Transverse colon (tissue), 3 donors: ENCODE data around the gene RCAN3.

Source experiments
- EP300 ChIP-seq: sonication (generic); formaldehyde crosslinking; IDR thresholded peaks from one replicate; pipeline ENCODE4 v1.6.1; 2017; ENCODE audit warnings: antibody characterized with exemption, low read depth
- POLR2A ChIP-seq: fragments of 450-650 bp; IDR thresholded peaks from one replicate; pipeline ENCODE4 v1.6.1; 2016; ENCODE audit warnings: antibody characterized with exemption, mild to moderate bottlenecking, moderate library complexity
- TF ChIP-seq, protein P1 (sequence below), 5 experiments: fragments of 200-600 bp in 3 of 5; fragments of 450-650 bp in 2 of 5; sonication (generic) in 3 of 5; IDR thresholded peaks; 1 replicate in 2 of 5; 2 replicates in 3 of 5; pipeline ENCODE4 v1.5.1; 2016 to 2017; ENCODE audit warnings: antibody characterized with exemption in 5 of 5, inconsistent platforms in 3 of 5, mild to moderate bottlenecking in 2 of 5, moderate library complexity in 1 of 5

DNA sequence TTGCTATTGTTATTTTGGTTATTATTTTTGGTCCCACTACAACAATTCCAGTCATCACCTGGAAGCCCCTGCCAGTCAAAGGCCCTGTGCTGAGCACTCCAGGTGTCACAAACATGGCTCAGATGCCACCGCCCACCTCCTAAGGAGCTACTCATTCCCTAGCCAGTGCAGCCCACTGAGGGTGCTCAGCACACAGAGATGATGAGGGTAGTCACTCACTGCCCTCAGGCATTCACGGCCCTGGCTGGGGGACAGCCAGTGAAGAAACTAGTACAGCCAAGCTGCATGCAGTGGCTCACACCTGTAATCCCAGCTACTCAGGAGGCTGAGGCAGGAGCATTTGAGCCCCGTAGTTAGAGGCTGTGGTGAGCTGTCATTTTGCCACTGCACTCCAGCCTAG is 44.8 kb upstream of the RCAN3 start:
- TF ChIP-seq POLR2A: no peak
- TF ChIP-seq, protein P1, sequence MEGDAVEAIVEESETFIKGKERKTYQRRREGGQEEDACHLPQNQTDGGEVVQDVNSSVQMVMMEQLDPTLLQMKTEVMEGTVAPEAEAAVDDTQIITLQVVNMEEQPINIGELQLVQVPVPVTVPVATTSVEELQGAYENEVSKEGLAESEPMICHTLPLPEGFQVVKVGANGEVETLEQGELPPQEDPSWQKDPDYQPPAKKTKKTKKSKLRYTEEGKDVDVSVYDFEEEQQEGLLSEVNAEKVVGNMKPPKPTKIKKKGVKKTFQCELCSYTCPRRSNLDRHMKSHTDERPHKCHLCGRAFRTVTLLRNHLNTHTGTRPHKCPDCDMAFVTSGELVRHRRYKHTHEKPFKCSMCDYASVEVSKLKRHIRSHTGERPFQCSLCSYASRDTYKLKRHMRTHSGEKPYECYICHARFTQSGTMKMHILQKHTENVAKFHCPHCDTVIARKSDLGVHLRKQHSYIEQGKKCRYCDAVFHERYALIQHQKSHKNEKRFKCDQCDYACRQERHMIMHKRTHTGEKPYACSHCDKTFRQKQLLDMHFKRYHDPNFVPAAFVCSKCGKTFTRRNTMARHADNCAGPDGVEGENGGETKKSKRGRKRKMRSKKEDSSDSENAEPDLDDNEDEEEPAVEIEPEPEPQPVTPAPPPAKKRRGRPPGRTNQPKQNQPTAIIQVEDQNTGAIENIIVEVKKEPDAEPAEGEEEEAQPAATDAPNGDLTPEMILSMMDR (IDR thresholded peaks at IDR 0.05): no peak
- TF ChIP-seq EP300: no peak
